ENCODE measurements around the gene CAMTA1. TPM values are rescaled to one million over a fixed set of nuclear protein-coding genes. Genes with fewer than 3 reads are reported as not detected.
"Not testable (repeated sequence)": the region's sequence is repeated elsewhere in the genome, so short reads cannot be mapped to it uniquely, and the experiment has no call there.

CAMTA1 gene
- total RNA-seq, 3 donors from 2014 or later, result 73.4 to 114 (median 82.6) TPM

DNA sequence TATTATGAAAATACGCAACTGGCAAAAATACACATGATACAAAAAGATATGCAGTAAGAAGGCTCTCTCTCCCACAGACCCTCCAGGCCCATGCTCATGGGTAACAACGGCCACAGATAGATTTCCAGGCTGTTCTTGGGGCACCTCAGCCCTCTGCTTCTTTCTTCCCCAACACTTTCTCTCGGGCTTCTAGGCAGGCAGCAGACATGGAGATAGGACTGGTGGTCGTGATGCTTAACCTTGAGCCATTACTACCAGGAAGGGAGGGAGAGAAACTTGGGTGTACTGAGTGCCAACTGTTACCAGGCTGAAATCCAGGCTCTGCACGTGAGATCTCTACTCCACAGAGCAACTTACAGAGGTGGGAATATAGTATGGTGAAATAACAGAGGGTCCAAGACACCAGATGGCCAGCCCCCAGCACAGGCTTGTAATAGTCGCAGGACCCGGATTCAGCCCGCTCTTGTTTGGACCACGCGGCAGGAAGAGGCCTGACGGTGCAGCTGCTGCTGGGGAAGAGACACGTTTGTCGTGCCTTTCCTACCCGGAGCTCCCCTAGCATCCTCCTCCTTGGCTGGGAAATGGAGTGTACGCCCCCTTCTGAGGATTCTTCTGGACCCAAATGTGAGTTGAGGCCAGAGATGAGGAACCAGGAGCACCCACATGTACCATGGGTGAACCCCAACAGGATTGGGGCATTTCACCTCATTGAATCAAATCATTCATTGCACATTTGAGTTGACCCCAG is 544.8 kb downstream of the CAMTA1 start:
- ATAC-seq (no peak), DNase-seq (no peak)
- TF ChIP-seq, protein P1, sequence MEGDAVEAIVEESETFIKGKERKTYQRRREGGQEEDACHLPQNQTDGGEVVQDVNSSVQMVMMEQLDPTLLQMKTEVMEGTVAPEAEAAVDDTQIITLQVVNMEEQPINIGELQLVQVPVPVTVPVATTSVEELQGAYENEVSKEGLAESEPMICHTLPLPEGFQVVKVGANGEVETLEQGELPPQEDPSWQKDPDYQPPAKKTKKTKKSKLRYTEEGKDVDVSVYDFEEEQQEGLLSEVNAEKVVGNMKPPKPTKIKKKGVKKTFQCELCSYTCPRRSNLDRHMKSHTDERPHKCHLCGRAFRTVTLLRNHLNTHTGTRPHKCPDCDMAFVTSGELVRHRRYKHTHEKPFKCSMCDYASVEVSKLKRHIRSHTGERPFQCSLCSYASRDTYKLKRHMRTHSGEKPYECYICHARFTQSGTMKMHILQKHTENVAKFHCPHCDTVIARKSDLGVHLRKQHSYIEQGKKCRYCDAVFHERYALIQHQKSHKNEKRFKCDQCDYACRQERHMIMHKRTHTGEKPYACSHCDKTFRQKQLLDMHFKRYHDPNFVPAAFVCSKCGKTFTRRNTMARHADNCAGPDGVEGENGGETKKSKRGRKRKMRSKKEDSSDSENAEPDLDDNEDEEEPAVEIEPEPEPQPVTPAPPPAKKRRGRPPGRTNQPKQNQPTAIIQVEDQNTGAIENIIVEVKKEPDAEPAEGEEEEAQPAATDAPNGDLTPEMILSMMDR (IDR thresholded peaks at IDR 0.05), result no peak
- Histone ChIP-seq H3K4me1 (ENCODE audit: low read depth) (peaks cover 6% of the 10 kb centered on the region), H3K4me3 (no peak overlapping the region), H3K36me3 (ENCODE audit: low read depth) (no peaks in the 10 kb centered on the region), H3K9me3 (no peaks in the 10 kb centered on the region)
- intact Hi-C loops (cut with DNase I, micrococcal nuclease), result no loop called here

DNA sequence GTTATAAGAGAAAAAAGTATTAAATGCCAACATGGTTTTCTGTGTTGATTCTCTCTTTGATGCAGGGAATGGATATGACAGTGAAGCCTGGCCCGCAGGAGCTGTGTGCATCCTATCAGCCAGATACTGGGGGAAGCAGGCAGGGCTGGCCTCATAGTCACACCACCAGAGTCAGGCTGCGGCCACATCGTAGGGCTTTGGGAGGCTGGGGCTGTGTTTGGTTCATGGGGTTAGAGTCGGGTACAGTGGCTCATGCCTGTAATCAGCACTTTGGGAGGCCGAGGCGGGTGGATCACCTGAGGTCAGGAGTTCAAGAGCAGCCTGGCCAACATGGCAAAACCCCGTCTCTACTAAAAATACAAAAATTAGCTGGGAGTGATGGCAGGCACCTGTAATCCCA is 545.5 kb downstream of the CAMTA1 start:
- H3K4me1 ChIP-seq (ENCODE audit: low read depth); ATAC-seq; H3K4me3 ChIP-seq; intact Hi-C loops (cut with DNase I, micrococcal nuclease); DNase-seq; H3K36me3 ChIP-seq (ENCODE audit: low read depth); H3K9me3 ChIP-seq: not testable (repeated sequence)

DNA sequence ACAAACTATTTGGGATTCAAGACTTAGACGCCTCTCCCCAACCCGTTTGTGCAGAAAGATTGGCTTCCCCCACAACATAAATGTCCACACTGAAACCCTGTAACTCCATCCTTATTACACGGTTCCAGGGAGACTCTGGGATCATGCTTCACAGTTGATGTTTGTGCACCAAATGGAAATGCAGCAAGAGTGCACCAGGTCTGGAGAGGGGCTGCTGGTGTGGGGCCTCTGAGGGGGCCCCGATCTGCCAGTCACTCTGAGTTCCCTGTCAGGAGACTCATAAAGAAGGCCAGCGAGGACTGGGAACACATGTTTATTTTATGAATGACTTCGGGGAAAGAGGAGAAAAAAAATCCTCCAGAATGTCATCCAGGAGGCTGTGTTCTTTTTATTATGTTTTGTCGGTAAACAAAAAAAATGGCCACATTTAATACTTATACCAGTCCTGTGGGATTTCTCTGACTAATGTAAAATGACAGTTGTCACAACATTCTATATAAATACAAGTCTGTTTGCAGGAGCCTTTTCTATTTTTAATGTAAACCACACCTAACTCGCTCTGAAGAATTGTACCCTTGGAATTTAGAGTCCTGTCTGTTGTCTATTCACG is 546.8 kb downstream of the CAMTA1 start:
- Histone ChIP-seq H3K9me3 (no peaks in the 10 kb centered on the region), H3K4me1 (ENCODE audit: low read depth) (peaks cover 6% of the 10 kb centered on the region), H3K4me3 (no peak overlapping the region), H3K36me3 (ENCODE audit: low read depth) (no peaks in the 10 kb centered on the region)
- no peak for DNase-seq
- peak; percentile 7 for ATAC-seq
- TF ChIP-seq, protein P1 (IDR thresholded peaks at IDR 0.05), result no peak
- intact Hi-C loops (cut with DNase I, micrococcal nuclease), result no loop called here

DNA sequence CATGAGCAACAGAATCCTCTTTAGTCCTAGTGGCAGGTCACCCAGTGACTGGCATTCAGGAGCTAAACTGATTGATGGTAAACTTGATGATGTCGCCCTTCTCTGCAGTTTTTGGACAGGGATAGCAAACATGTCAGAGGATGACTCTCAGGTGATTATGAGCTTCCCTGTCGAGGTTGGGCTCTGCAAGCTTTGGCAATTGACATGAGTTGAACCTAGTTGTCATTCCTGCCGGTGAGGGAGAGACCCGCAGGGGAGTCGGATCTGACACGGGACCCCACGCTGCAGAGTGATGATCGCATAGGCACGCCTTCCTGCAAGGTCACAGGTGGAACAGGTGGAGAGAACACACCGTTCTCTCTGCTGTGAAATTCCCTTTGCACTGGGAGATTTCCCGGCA is 547.8 kb downstream of the CAMTA1 start:
- H3K9me3 ChIP-seq, result no peaks in the 10 kb centered on the region
- intact Hi-C loops (cut with DNase I, micrococcal nuclease), result no loop called here
- ATAC-seq, result no peak
- no peaks in the 10 kb centered on the region for H3K36me3 ChIP-seq (ENCODE audit: low read depth)
- H3K4me1 ChIP-seq (ENCODE audit: low read depth), result peaks cover 6% of the 10 kb centered on the region
- no peak for DNase-seq
- TF ChIP-seq, protein P1 (IDR thresholded peaks at IDR 0.05), result no peak
- H3K4me3 ChIP-seq, result no peak overlapping the region

DNA sequence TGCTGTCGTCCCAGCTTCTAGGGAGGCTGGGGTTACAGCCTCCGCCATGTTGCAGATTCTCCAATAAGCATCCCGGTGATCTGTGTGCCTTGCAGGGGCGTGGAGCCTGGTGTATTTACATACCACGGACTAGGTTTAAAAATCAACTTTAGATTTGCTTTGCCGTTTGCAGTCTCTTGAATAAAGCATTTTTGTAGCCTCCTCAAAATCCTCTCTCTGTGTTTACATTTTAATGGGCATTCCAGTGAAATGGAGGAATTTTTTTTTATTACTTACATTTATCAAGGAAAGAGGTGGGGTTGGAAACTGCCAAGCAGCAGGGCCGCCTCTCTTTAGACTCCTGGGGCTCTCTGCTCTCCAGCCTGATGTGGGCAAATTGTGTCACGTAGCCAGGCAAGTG is 548.4 kb downstream of the CAMTA1 start:
- H3K4me1 ChIP-seq (ENCODE audit: low read depth), result peaks cover 6% of the 10 kb centered on the region
- intact Hi-C loops (cut with DNase I, micrococcal nuclease), result no loop called here
- H3K9me3 ChIP-seq, result no peaks in the 10 kb centered on the region
- H3K36me3 ChIP-seq (ENCODE audit: low read depth), result no peaks in the 10 kb centered on the region
- ATAC-seq, result peak; percentile 55
- peak in 1 of 3 donors; percentile 53 for DNase-seq
- no peak overlapping the region for H3K4me3 ChIP-seq
- TF ChIP-seq, protein P1 (IDR thresholded peaks at IDR 0.05), result no peak

DNA sequence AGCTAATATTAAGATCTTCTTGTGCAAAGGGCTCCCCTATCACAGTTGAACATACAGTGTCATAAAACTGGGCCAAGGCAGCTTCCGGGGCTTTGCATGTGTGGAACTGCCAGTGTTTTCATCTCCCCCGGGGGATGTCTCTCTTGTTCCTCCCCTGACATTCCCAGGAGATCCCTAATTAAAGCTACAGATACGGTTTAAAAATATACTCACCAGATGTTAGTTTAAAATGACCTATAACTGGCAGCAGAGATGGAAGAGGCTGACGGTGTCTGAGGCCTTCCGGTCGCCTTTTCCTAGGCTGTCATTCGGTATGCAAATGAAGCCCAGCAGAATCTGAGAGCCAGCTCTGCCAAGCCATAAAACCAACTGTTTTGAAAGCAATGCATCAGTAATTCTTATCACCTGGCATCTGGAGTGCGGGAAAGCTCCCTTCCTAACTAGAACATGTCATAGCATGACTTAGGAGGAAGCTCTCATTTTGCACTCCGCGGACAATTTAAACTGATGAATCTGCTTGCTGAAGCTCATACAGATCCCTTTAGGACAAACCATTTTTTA is 549.3 kb downstream of the CAMTA1 start:
- Histone ChIP-seq H3K9me3 (no peaks in the 10 kb centered on the region), H3K36me3 (ENCODE audit: low read depth) (no peaks in the 10 kb centered on the region), H3K4me3 (no peak overlapping the region), H3K4me1 (ENCODE audit: low read depth) (peaks cover 6% of the 10 kb centered on the region)
- TF ChIP-seq, protein P1 (IDR thresholded peaks at IDR 0.05), result no peak
- ATAC-seq (peak; percentile 88), DNase-seq (peak in 1 of 3 donors; percentile 70)
- intact Hi-C loops (cut with DNase I, micrococcal nuclease), result no loop called here

All from mucosa of descending colon (tissue), 3 donors.